ENCODE measurements around the gene TP63.

The TP63 gene

GRCh38 chr3:189936201-189936945 lies 305.2 kb downstream of the TP63 start:
- no peak for DNase-seq (ENCODE audit: low read depth)

- DNase-seq (ENCODE audit: low read depth) = no peak
Observed at GRCh38 chr3:189937302-189938127, 306.3 kb downstream of the TP63 start.

- DNase-seq (ENCODE audit: low read depth) = no peak
Observed at GRCh38 chr3:189941125-189941524, 309.9 kb downstream of the TP63 start.

GRCh38 chr3:189941679-189942078 lies 310.5 kb downstream of the TP63 start:
- DNase-seq (ENCODE audit: low read depth) = no peak

GRCh38 chr3:189942948-189943347 lies 311.8 kb downstream of the TP63 start:
- no peak for DNase-seq (ENCODE audit: low read depth)

- no peak for DNase-seq (ENCODE audit: low read depth)
Observed at GRCh38 chr3:189944285-189945145, 313.3 kb downstream of the TP63 start.

GRCh38 chr3:189945935-189946709 lies 314.9 kb downstream of the TP63 start:
- no peak for DNase-seq (ENCODE audit: low read depth)
